Pulmonary artery endothelial cell (primary cell): ENCODE data around the gene PPT2. TPM values are rescaled to one million over a fixed set of nuclear protein-coding genes. Genes with fewer than 3 reads are reported as not detected.
"Not testable (repeated sequence)": the region's sequence is repeated elsewhere in the genome, so short reads cannot be mapped to it uniquely, and the experiment has no call there.

Source experiments
- DNase-seq: peaks from one replicate; pipeline ENCODE4 v3.0.0-alpha.2; 2011; ENCODE audit warnings: low read depth, low spot score
- total RNA-seq: library from RNA; depleted of rRNA; stranded (reverse); fragments of >200 nt; gene quantifications from 2 replicates; pipeline ENCODE4 v1.2.3, GENCODE V29; 2014

The PPT2 gene
- total RNA-seq, 1 donor from 2014 or later, result 69.7 TPM

GRCh38 chr6:32189069-32189741 lies 35.3 kb downstream of the PPT2 start:
- DNase-seq, result no peak

GRCh38 chr6:32189742-32190053 lies 35.8 kb downstream of the PPT2 start:
- DNase-seq, result no peak

GRCh38 chr6:32190054-32190851 lies 36.3 kb downstream of the PPT2 start, which contains the start of gene PBX2:
Gene PBX2 (minus strand): TSS chr6:32190202. CDS start chr6:32189915, 287 bp downstream.
- peak; percentile 85 for DNase-seq

GRCh38 chr6:32190911-32191677 lies 37.2 kb downstream of the PPT2 start:
- no peak for DNase-seq

- DNase-seq, result no peak
These were observed 38.0 kb downstream of the PPT2 start for GRCh38 chr6:32191696-32192607.

GRCh38 chr6:32192608-32193039 lies 38.7 kb downstream of the PPT2 start, which contains the start of gene GPSM3:
Gene GPSM3 (minus strand): TSS chr6:32192643. CDS start chr6:32192513, 130 bp downstream.
- DNase-seq, result no peak

- DNase-seq, result not testable (repeated sequence)
These were observed 39.2 kb downstream of the PPT2 start for GRCh38 chr6:32193096-32193495.

- DNase-seq, result no peak
These were observed 40.4 kb downstream of the PPT2 start for GRCh38 chr6:32194388-32194787.

GRCh38 chr6:32194825-32195651 lies 41.1 kb downstream of the PPT2 start:
- no peak for DNase-seq

GRCh38 chr6:32195652-32195901 lies 41.6 kb downstream of the PPT2 start:
- DNase-seq, result no peak

- peak; percentile 99 for DNase-seq
These were observed 42.2 kb downstream of the PPT2 start for GRCh38 chr6:32195902-32196681.

- DNase-seq, result no peak
These were observed 43.0 kb downstream of the PPT2 start for GRCh38 chr6:32196682-32197616.

GRCh38 chr6:32198345-32198696 lies 44.4 kb downstream of the PPT2 start:
- no peak for DNase-seq

- DNase-seq, result no peak
These were observed 44.9 kb downstream of the PPT2 start for GRCh38 chr6:32198866-32199265.

GRCh38 chr6:32200711-32201475 lies 47.0 kb downstream of the PPT2 start:
- no peak for DNase-seq

- no peak for DNase-seq
These were observed 48.2 kb downstream of the PPT2 start for GRCh38 chr6:32202186-32202585.

GRCh38 chr6:32203426-32204267 lies 49.7 kb downstream of the PPT2 start:
- DNase-seq, result no peak
